Smooth muscle cell (in vitro differentiated cells): ENCODE measurements around the gene VPS54. TPM values are rescaled to one million over a fixed set of nuclear protein-coding genes. Genes with fewer than 3 reads are reported as not detected.

Experiments used
- DNase-seq: peaks from one replicate; lab custom pipeline; 2025; ENCODE audit not compliant: unreplicated experiment; lab: John Stamatoyannopoulos, UW
- H2AFZ ChIP-seq: fragments of 200-600 bp; sonication (generic); 2 replicates; pipeline ENCODE4 v1.6.0; 2016; ENCODE audit warnings: antibody characterized with exemption, low read depth, mild to moderate bottlenecking
- H3F3A ChIP-seq: fragments of 200-600 bp; sonication (generic); 2 replicates; pipeline ENCODE4 v1.6.0; 2017; ENCODE audit warnings: antibody characterized with exemption, low read depth
- H3K27ac ChIP-seq: fragments of 200-600 bp; sonication (generic); 2 replicates; pipeline ENCODE4 v1.5.1; 2016; ENCODE audit warnings: low read depth, mild to moderate bottlenecking
- H3K27me3 ChIP-seq: fragments of 200-600 bp; sonication (generic); 2 replicates; pipeline ENCODE4 v1.6.1; 2016; ENCODE audit warnings: low read depth, mild to moderate bottlenecking
- H3K36me3 ChIP-seq: fragments of 200-600 bp; sonication (generic); 2 replicates; pipeline ENCODE4 v1.5.1; 2016; ENCODE audit warnings: low read depth
- H3K4me1 ChIP-seq: fragments of 200-600 bp; sonication (generic); 2 replicates; pipeline ENCODE4 v1.5.1; 2016; ENCODE audit warnings: low read depth
- H3K4me2 ChIP-seq: fragments of 200-600 bp; sonication (generic); 2 replicates; pipeline ENCODE4 v1.6.0; 2016; ENCODE audit warnings: mild to moderate bottlenecking
- H3K4me3 ChIP-seq: fragments of 200-600 bp; sonication (generic); 2 replicates; pipeline ENCODE4 v1.5.1; 2016; ENCODE audit warnings: mild to moderate bottlenecking
- H3K79me2 ChIP-seq: fragments of 200-600 bp; sonication (generic); 2 replicates; pipeline ENCODE4 v1.6.0; 2016; ENCODE audit warnings: low read depth, mild to moderate bottlenecking
- H3K9ac ChIP-seq: fragments of 200-600 bp; sonication (generic); 2 replicates; pipeline ENCODE4 v1.6.0; 2016; ENCODE audit warnings: low read depth
- H3K9me3 ChIP-seq: fragments of 200-600 bp; sonication (generic); replicated peaks from 2 replicates; pipeline ENCODE4 v1.5.1; 2016; ENCODE audit warnings: low read depth
- H4K20me1 ChIP-seq: fragments of 200-600 bp; sonication (generic); 2 replicates; pipeline ENCODE4 v1.6.0; 2016; ENCODE audit warnings: low read depth
- CTCF ChIP-seq: fragments of 200-600 bp; sonication (generic); IDR thresholded peaks from 2 replicates; pipeline ENCODE4 v1.5.1; 2017; ENCODE audit warnings: borderline replicate concordance, mild to moderate bottlenecking, antibody characterized with exemption; ENCODE audit not compliant: insufficient read depth, poor library complexity, severe bottlenecking
- WGBS: methylation state at CpG from one replicate; pipeline ENCODE4 v1.1.7; 2016; ENCODE audit warnings: low lambda C conversion rate; 5-methylcytosine and 5-hydroxymethylcytosine counted together
- polyA plus RNA-seq: library from polyadenylated mRNA; unstranded; fragments of >200 nt; fragmentation: Nextera tagmentation; extraction: Ambion mirVana; gene quantifications from 2 replicates; pipeline ENCODE4 v1.2.1, GENCODE V29; 2016
- total RNA-seq: library from RNA; depleted of rRNA; stranded (reverse); fragments of >200 nt; gene quantifications from 2 replicates; pipeline ENCODE4 v1.2.3, GENCODE V29; 2014

VPS54 gene
- total and polyA plus RNA-seq, 2 experiments from 2014 or later = 12.8 to 36.9 TPM

- no peak overlapping the region for H3K4me3 ChIP-seq
- no peak overlapping the region for H3K27ac ChIP-seq
- no peak overlapping the region for H2AFZ ChIP-seq
- no peaks in the 10 kb centered on the region for H3K4me1 ChIP-seq
- H3K4me2 ChIP-seq = no peak overlapping the region
- H3K9me3 ChIP-seq = no peaks in the 10 kb centered on the region
- DNase-seq = no peak
- H4K20me1 ChIP-seq = peaks cover 52% of the 10 kb centered on the region
- H3K79me2 ChIP-seq = peaks cover 16% of the 10 kb centered on the region
- H3F3A ChIP-seq = peaks cover 17% of the 10 kb centered on the region
- WGBS = 89% methylated on average over 3 of the region's 3 CpGs
- TF ChIP-seq CTCF = no peak
- peaks cover 36% of the 10 kb centered on the region for H3K36me3 ChIP-seq
- no peaks in the 10 kb centered on the region for H3K27me3 ChIP-seq
- H3K9ac ChIP-seq = no peak overlapping the region
Measured at GRCh38 chr2:63882395-63883105, 136.7 kb downstream of the VPS54 start.

GRCh38 chr2:63881205-63881604, 138.0 kb downstream of the VPS54 start:
- 91% methylated on average over 2 of the region's 2 CpGs for WGBS
- no peaks in the 10 kb centered on the region for H3K27me3 ChIP-seq
- peaks cover 25% of the 10 kb centered on the region for H3K36me3 ChIP-seq
- H4K20me1 ChIP-seq = peaks cover 64% of the 10 kb centered on the region
- H3K4me2 ChIP-seq = no peak overlapping the region
- H3K27ac ChIP-seq = no peak overlapping the region
- H3K79me2 ChIP-seq = peaks cover 23% of the 10 kb centered on the region
- peaks cover 13% of the 10 kb centered on the region for H3F3A ChIP-seq
- no peak overlapping the region for H3K9ac ChIP-seq
- H3K4me3 ChIP-seq = no peak overlapping the region
- no peak for TF ChIP-seq CTCF
- no peak for DNase-seq
- H2AFZ ChIP-seq = no peak overlapping the region
- H3K4me1 ChIP-seq = no peaks in the 10 kb centered on the region
- no peaks in the 10 kb centered on the region for H3K9me3 ChIP-seq

DNA sequence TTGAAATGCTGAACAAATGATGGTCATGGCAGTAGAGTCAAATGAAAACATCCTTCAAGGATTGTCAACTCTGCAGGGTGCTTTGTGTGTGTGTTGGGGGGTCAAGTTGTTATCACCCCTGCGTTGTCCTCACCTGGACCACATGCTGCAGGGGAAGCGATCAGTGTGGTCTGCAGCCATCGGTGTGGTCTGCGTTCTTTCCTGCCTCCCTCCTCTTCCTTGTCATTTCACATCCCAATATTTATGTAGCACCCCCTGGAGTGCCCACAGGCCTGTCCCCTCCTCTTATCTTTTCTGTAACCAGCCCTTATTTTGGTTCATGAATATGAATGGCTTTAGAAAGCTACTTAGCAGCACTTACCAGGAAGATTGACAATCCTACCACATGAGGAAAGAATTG, 138.6 kb downstream of the VPS54 start:
- DNase-seq = no peak
- H3K9me3 ChIP-seq = no peaks in the 10 kb centered on the region
- peaks cover 69% of the 10 kb centered on the region for H4K20me1 ChIP-seq
- H3K27ac ChIP-seq = no peak overlapping the region
- H3K4me2 ChIP-seq = no peak overlapping the region
- no peak for TF ChIP-seq CTCF
- H3K79me2 ChIP-seq = peaks cover 23% of the 10 kb centered on the region
- peaks cover 12% of the 10 kb centered on the region for H3F3A ChIP-seq
- no peak overlapping the region for H2AFZ ChIP-seq
- no peaks in the 10 kb centered on the region for H3K27me3 ChIP-seq
- peaks cover 21% of the 10 kb centered on the region for H3K36me3 ChIP-seq
- no peak overlapping the region for H3K9ac ChIP-seq
- WGBS = 89% methylated on average over 4 of the region's 4 CpGs
- H3K4me1 ChIP-seq = no peaks in the 10 kb centered on the region
- H3K4me3 ChIP-seq = no peak overlapping the region
